Astrocyte (in vitro differentiated cells and primary cell): ENCODE data around the gene SPOCK2. TPM values are rescaled to one million over a fixed set of nuclear protein-coding genes. Genes with fewer than 3 reads are reported as not detected.

Experiments used
- DNase-seq: peaks from one replicate; pipeline ENCODE4 v3.0.0-alpha.2; 2010; ENCODE audit warnings: low read depth
- FAIRE-seq: peaks from 2 replicates; lab custom pipeline; 2011; peaks lifted over from hg19 to GRCh38; lab: Jason Lieb, UNC
- H2AFZ ChIP-seq: 2 replicates; pipeline ENCODE4 v1.6.0; 2012; ENCODE audit warnings: low read depth, low read length, inconsistent platforms
- H3K27ac ChIP-seq: 2 replicates; pipeline ENCODE4 v1.5.1; 2011; ENCODE audit warnings: low read depth, low read length, inconsistent platforms
- H3K27me3 ChIP-seq: 2 replicates; pipeline ENCODE4 v1.6.0; 2011; ENCODE audit warnings: low read length, inconsistent platforms; ENCODE audit not compliant: insufficient read depth
- H3K36me3 ChIP-seq: 2 replicates; pipeline ENCODE4 v1.5.1; 2011; ENCODE audit warnings: low read length, inconsistent platforms; ENCODE audit not compliant: insufficient read depth
- H3K4me1 ChIP-seq: 2 replicates; pipeline ENCODE4 v1.5.1; 2011; ENCODE audit warnings: low read length, inconsistent platforms; ENCODE audit not compliant: insufficient read depth
- H3K4me2 ChIP-seq: 2 replicates; pipeline ENCODE4 v1.6.0; 2012; ENCODE audit warnings: low read length, inconsistent platforms
- H3K4me3 ChIP-seq: 2 replicates; pipeline ENCODE4 v1.5.1; 2011; ENCODE audit warnings: low read depth, mild to moderate bottlenecking, low read length, inconsistent platforms; ENCODE audit not compliant: insufficient read depth
- H3K79me2 ChIP-seq: 2 replicates; pipeline ENCODE4 v1.6.0; 2012; ENCODE audit warnings: mild to moderate bottlenecking, low read length, inconsistent platforms; ENCODE audit not compliant: insufficient read depth
- H3K9ac ChIP-seq: 2 replicates; pipeline ENCODE4 v1.6.0; 2012; ENCODE audit warnings: mild to moderate bottlenecking, low read length, inconsistent platforms
- H3K9me3 ChIP-seq: 2 replicates; pipeline ENCODE4 v1.5.1; 2012; ENCODE audit warnings: low read depth, mild to moderate bottlenecking, low read length, inconsistent platforms; ENCODE audit not compliant: insufficient read depth
- H4K20me1 ChIP-seq: 2 replicates; pipeline ENCODE4 v1.6.0; 2012; ENCODE audit warnings: low read length, inconsistent platforms; ENCODE audit not compliant: insufficient read depth
- H3K27ac Mint-ChIP-seq: one replicate; pipeline ENCODE4 v1.8.0; 2021; ENCODE audit warnings: mild to moderate bottlenecking, mixed read lengths; ENCODE audit not compliant: unreplicated experiment
- H3K27me3 Mint-ChIP-seq: one replicate; pipeline ENCODE4 v1.8.0; 2021; ENCODE audit warnings: low read depth, mixed read lengths; ENCODE audit not compliant: unreplicated experiment
- H3K36me3 Mint-ChIP-seq: one replicate; pipeline ENCODE4 v1.8.0; 2021; ENCODE audit warnings: low read depth, mixed read lengths; ENCODE audit not compliant: unreplicated experiment
- H3K4me1 Mint-ChIP-seq: one replicate; pipeline ENCODE4 v1.8.0; 2021; ENCODE audit warnings: low read depth, mixed read lengths; ENCODE audit not compliant: unreplicated experiment
- H3K4me3 Mint-ChIP-seq: one replicate; pipeline ENCODE4 v1.8.0; 2021; ENCODE audit warnings: mild to moderate bottlenecking, moderate library complexity, mixed read lengths; ENCODE audit not compliant: unreplicated experiment
- H3K9me3 Mint-ChIP-seq: one replicate; pipeline ENCODE4 v1.8.0; 2021; ENCODE audit warnings: mild to moderate bottlenecking, mixed read lengths; ENCODE audit not compliant: unreplicated experiment
- CTCF ChIP-seq: IDR thresholded peaks from 2 replicates; pipeline ENCODE4 v1.5.1; 2011; ENCODE audit warnings: low read depth, mild to moderate bottlenecking, inconsistent platforms, low read length, moderate library complexity; ENCODE audit not compliant: insufficient read depth
- EZH2 ChIP-seq: IDR thresholded peaks from 2 replicates; pipeline ENCODE4 v1.6.1; 2012; ENCODE audit warnings: mild to moderate bottlenecking, low read length, inconsistent platforms; ENCODE audit not compliant: insufficient read depth
- total RNA-seq: library from RNA; stranded (reverse); gene quantifications from 2 replicates; pipeline ENCODE4 v1.2.1, GENCODE V29; 2021

Gene SPOCK2
- total RNA-seq, 1 donor from 2014 or later = 0.89 TPM

GRCh38 chr10:72014785-72015480 is 73.4 kb downstream of the SPOCK2 start:
- Histone ChIP-seq H3K36me3 (no peaks in the 10 kb centered on the region), H3K4me1 (peaks cover 18% of the 10 kb centered on the region), H3K27ac (no peak overlapping the region), H3K27me3 (peaks cover 2% of the 10 kb centered on the region), H3K4me2 (no peak overlapping the region), H3K9me3 (no peaks in the 10 kb centered on the region), H3K9ac (no peak overlapping the region), H2AFZ (no peak overlapping the region), H4K20me1 (no peaks in the 10 kb centered on the region), H3K79me2 (peaks cover 5% of the 10 kb centered on the region), H3K4me3 (no peak overlapping the region)
- no peak for TF ChIP-seq CTCF
- TF ChIP-seq EZH2 = no peak
- no peak overlapping the region for H3K4me3 Mint-ChIP-seq
- H3K9me3 Mint-ChIP-seq = peaks cover 5% of the 10 kb centered on the region
- peaks cover 27% of the 10 kb centered on the region for H3K4me1 Mint-ChIP-seq
- H3K27me3 Mint-ChIP-seq = no peaks in the 10 kb centered on the region
- DNase-seq = no peak
- H3K36me3 Mint-ChIP-seq = peaks cover 15% of the 10 kb centered on the region
- FAIRE-seq = no peak
- no peak overlapping the region for H3K27ac Mint-ChIP-seq

GRCh38 chr10:72014197-72014596 is 74.2 kb downstream of the SPOCK2 start:
- Mint-ChIP-seq H3K4me1 (peaks cover 34% of the 10 kb centered on the region), H3K9me3 (peaks cover 3% of the 10 kb centered on the region), H3K27me3 (no peaks in the 10 kb centered on the region), H3K27ac (no peak overlapping the region), H3K4me3 (no peak overlapping the region), H3K36me3 (peaks cover 19% of the 10 kb centered on the region)
- no peaks in the 10 kb centered on the region for H3K36me3 ChIP-seq
- no peak overlapping the region for H3K27ac ChIP-seq
- no peaks in the 10 kb centered on the region for H4K20me1 ChIP-seq
- H3K79me2 ChIP-seq = peaks cover 5% of the 10 kb centered on the region
- no peak overlapping the region for H3K4me2 ChIP-seq
- H3K9me3 ChIP-seq = no peaks in the 10 kb centered on the region
- peaks cover 25% of the 10 kb centered on the region for H3K4me1 ChIP-seq
- H3K9ac ChIP-seq = no peak overlapping the region
- DNase-seq (no peak), FAIRE-seq (no peak)
- no peak overlapping the region for H2AFZ ChIP-seq
- H3K27me3 ChIP-seq = no peaks in the 10 kb centered on the region
- H3K4me3 ChIP-seq = no peak overlapping the region
- TF ChIP-seq EZH2 = no peak
- no peak for TF ChIP-seq CTCF

- TF ChIP-seq EZH2 = no peak
- no peak for TF ChIP-seq CTCF
- DNase-seq (no peak), FAIRE-seq (no peak)
- no peak overlapping the region for H2AFZ ChIP-seq
- no peak overlapping the region for H3K27ac ChIP-seq
- no peak overlapping the region for H3K4me3 ChIP-seq
- Mint-ChIP-seq H3K27ac (peak overlapping the region; percentile 47), H3K27me3 (no peaks in the 10 kb centered on the region), H3K4me3 (no peak overlapping the region), H3K9me3 (peaks cover 3% of the 10 kb centered on the region), H3K36me3 (peaks cover 19% of the 10 kb centered on the region), H3K4me1 (peaks cover 36% of the 10 kb centered on the region)
- H3K9ac ChIP-seq = no peak overlapping the region
- H3K36me3 ChIP-seq = no peaks in the 10 kb centered on the region
- no peaks in the 10 kb centered on the region for H3K27me3 ChIP-seq
- peaks cover 5% of the 10 kb centered on the region for H3K79me2 ChIP-seq
- peaks cover 34% of the 10 kb centered on the region for H3K4me1 ChIP-seq
- H3K9me3 ChIP-seq = no peaks in the 10 kb centered on the region
- H3K4me2 ChIP-seq = no peak overlapping the region
- H4K20me1 ChIP-seq = no peaks in the 10 kb centered on the region
Observed at GRCh38 chr10:72013202-72013945, 75.0 kb downstream of the SPOCK2 start.
